GM12874 (cell line): Measurements from ENCODE around the gene EFNB3.
A peak's percentile ranks its signal among the peaks of the same experiment; 100 is the strongest.

Experiments
- CTCF ChIP-seq: IDR thresholded peaks from 2 replicates; pipeline ENCODE4 v1.5.1; 2011; ENCODE audit warnings: low read depth, mild to moderate bottlenecking, control low read depth, low read length, moderate library complexity; ENCODE audit not compliant: insufficient read depth

Gene EFNB3

GRCh38 chr17:7687908-7688807 lies 16.8 kb upstream of the EFNB3 start, which contains the start of gene WRAP53:
Gene WRAP53 (plus strand): TSS chr17:7688477. CDS start chr17:7688649, 172 bp downstream.
- TF ChIP-seq CTCF: peak; percentile 97

- TF ChIP-seq CTCF: no peak
These were observed 16.1 kb upstream of the EFNB3 start for GRCh38 chr17:7688808-7689316.

- TF ChIP-seq CTCF: no peak
These were observed 9.4 kb upstream of the EFNB3 start for GRCh38 chr17:7695586-7695985.

GRCh38 chr17:7697828-7698588 lies 7.0 kb upstream of the EFNB3 start:
- no peak for TF ChIP-seq CTCF

- TF ChIP-seq CTCF: no peak
These were observed 4.5 kb upstream of the EFNB3 start for GRCh38 chr17:7700510-7700909.

- TF ChIP-seq CTCF: no peak
These were observed 3.3 kb upstream of the EFNB3 start for GRCh38 chr17:7701681-7702080.

GRCh38 chr17:7702776-7703175 lies 2.2 kb upstream of the EFNB3 start:
- no peak for TF ChIP-seq CTCF
